ENCODE results near the gene SYNGR2. TPM values are rescaled to one million over a fixed set of nuclear protein-coding genes. Genes with fewer than 3 reads are reported as not detected.

Gene SYNGR2
- total and polyA plus RNA-seq, 2 experiments from 2014 or later: 46.9 to 61.6 TPM

GRCh38 chr17:78172249-78173051, 4.1 kb downstream of the SYNGR2 start:
- H3K36me3 ChIP-seq (ENCODE audit: insufficient read depth): no peaks in the 10 kb centered on the region
- ATAC-seq: peak; percentile 2
- peaks cover 13% of the 10 kb centered on the region for H4K20me1 ChIP-seq (replicated peaks; ENCODE audit: insufficient read depth)
- peak overlapping the region; percentile 3; the same call in 1 of the 2 replicates for H3K4me2 ChIP-seq
- Mint-ChIP-seq H3K27ac (peak overlapping the region; percentile 78; the same call in 1 of the 2 replicates), H3K36me3 (ENCODE audit: low read depth) (peaks cover 48% of the 10 kb centered on the region), H3K4me1 (peaks cover 53% of the 10 kb centered on the region), H3K27me3 (ENCODE audit: insufficient read depth, low read depth, poor library complexity) (peaks cover 31% of the 10 kb centered on the region), H3K9me3 (no peaks in the 10 kb centered on the region; the same call in 1 of the 3 replicates), H3K4me3 (peak overlapping the region; percentile 7; the same call in 1 of the 3 replicates)
- peaks cover 21% of the 10 kb centered on the region for H3K4me1 ChIP-seq (ENCODE audit: insufficient read depth)
- no peak overlapping the region for H2AFZ ChIP-seq
- peaks cover 16% of the 10 kb centered on the region; the same call in 1 of the 2 replicates for H3F3A ChIP-seq (replicated peaks; ENCODE audit: low read depth)
- H3K27ac ChIP-seq (ENCODE audit: low read depth): peak overlapping the region; percentile 66; the same call in 1 of the 2 replicates
- no peaks in the 10 kb centered on the region for H3K27me3 ChIP-seq (ENCODE audit: insufficient read depth)
- H3K79me2 ChIP-seq (replicated peaks; ENCODE audit: insufficient read depth): no peaks in the 10 kb centered on the region
- no peaks in the 10 kb centered on the region for H3K9me2 ChIP-seq (ENCODE audit: insufficient read depth)
- no peak for DNase-seq (ENCODE audit: low spot score)
- TF ChIP-seq ZNF114 (CRISPR knock-in tag; IDR thresholded peaks at IDR 0.05): no peak
- TF ChIP-seq EZH2 (IDR thresholded peaks at IDR 0.05; ENCODE audit: low read depth, unreplicated experiment): no peak
- no peak for TF ChIP-seq CREB1 (CRISPR knock-in tag; IDR thresholded peaks at IDR 0.05; ENCODE audit: low read depth)
- TF ChIP-seq, protein P1, sequence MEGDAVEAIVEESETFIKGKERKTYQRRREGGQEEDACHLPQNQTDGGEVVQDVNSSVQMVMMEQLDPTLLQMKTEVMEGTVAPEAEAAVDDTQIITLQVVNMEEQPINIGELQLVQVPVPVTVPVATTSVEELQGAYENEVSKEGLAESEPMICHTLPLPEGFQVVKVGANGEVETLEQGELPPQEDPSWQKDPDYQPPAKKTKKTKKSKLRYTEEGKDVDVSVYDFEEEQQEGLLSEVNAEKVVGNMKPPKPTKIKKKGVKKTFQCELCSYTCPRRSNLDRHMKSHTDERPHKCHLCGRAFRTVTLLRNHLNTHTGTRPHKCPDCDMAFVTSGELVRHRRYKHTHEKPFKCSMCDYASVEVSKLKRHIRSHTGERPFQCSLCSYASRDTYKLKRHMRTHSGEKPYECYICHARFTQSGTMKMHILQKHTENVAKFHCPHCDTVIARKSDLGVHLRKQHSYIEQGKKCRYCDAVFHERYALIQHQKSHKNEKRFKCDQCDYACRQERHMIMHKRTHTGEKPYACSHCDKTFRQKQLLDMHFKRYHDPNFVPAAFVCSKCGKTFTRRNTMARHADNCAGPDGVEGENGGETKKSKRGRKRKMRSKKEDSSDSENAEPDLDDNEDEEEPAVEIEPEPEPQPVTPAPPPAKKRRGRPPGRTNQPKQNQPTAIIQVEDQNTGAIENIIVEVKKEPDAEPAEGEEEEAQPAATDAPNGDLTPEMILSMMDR (conservative IDR thresholded peaks at IDR 0.05; ENCODE audit: low read depth in 2 of 2): no peak
- no peak overlapping the region for H3K4me3 ChIP-seq

- H3K4me3 Mint-ChIP-seq: no peak overlapping the region; the same call in 2 of the 3 replicates
- no peak for ATAC-seq
- TF ChIP-seq STAT1 (IDR thresholded peaks at IDR 0.05; ENCODE audit: unreplicated experiment) (no peak), REST (IDR thresholded peaks at IDR 0.05; ENCODE audit: unreplicated experiment) (no peak), EZH2 (IDR thresholded peaks at IDR 0.05; ENCODE audit: low read depth, unreplicated experiment) (no peak), ZNF331 (CRISPR knock-in tag; IDR thresholded peaks at IDR 0.05; ENCODE audit: low read depth) (no peak), ETS1 (IDR thresholded peaks at IDR 0.05) (no peak)
- H3K36me3 Mint-ChIP-seq (ENCODE audit: low read depth): peaks cover 54% of the 10 kb centered on the region
- H3K27ac ChIP-seq (ENCODE audit: low read depth): peak overlapping the region; percentile 66; the same call in 1 of the 2 replicates
- H3K4me2 ChIP-seq: peak overlapping the region; percentile 3; the same call in 1 of the 2 replicates
- H3K79me2 ChIP-seq (replicated peaks; ENCODE audit: insufficient read depth): no peaks in the 10 kb centered on the region
- H3K27ac Mint-ChIP-seq: no peak overlapping the region; the same call in 1 of the 2 replicates
- H3K9me2 ChIP-seq (ENCODE audit: insufficient read depth): no peaks in the 10 kb centered on the region
- peaks cover 16% of the 10 kb centered on the region; the same call in 1 of the 2 replicates for H3F3A ChIP-seq (replicated peaks; ENCODE audit: low read depth)
- H3K27me3 ChIP-seq (ENCODE audit: insufficient read depth): no peaks in the 10 kb centered on the region
- H3K36me3 ChIP-seq (ENCODE audit: insufficient read depth): no peaks in the 10 kb centered on the region
- peaks cover 21% of the 10 kb centered on the region for H3K4me1 ChIP-seq (ENCODE audit: insufficient read depth)
- peaks cover 53% of the 10 kb centered on the region for H3K4me1 Mint-ChIP-seq
- H3K4me3 ChIP-seq: no peak overlapping the region
- no peak overlapping the region for H2AFZ ChIP-seq
- DNase-seq (ENCODE audit: low spot score): no peak
- H3K27me3 Mint-ChIP-seq (ENCODE audit: insufficient read depth, low read depth, poor library complexity): peaks cover 30% of the 10 kb centered on the region
- H4K20me1 ChIP-seq (replicated peaks; ENCODE audit: insufficient read depth): peaks cover 13% of the 10 kb centered on the region
- H3K9me3 Mint-ChIP-seq: no peaks in the 10 kb centered on the region; the same call in 1 of the 3 replicates
These were observed 4.8 kb downstream of the SYNGR2 start for GRCh38 chr17:78173097-78173715.
